Hematopoietic multipotent progenitor cell treated with erythropoietin and hydrocortisone succinate and interleukin-3 and kit ligand, for 6 days (in vitro differentiated cells): Measurements from ENCODE around the gene VAV2.

Experiments
- DNase-seq: peaks from one replicate; pipeline ENCODE4 v3.0.0-alpha.2; 2015

VAV2 gene

GRCh38 chr9:133888048-133888808 is 103.9 kb downstream of the VAV2 start:
- no peak for DNase-seq

GRCh38 chr9:133887540-133888047 is 104.5 kb downstream of the VAV2 start:
- no peak for DNase-seq

- no peak for DNase-seq
Observed at GRCh38 chr9:133886563-133887501, 105.3 kb downstream of the VAV2 start.

GRCh38 chr9:133884907-133885744 is 107.0 kb downstream of the VAV2 start:
- DNase-seq = no peak

GRCh38 chr9:133882849-133883755 is 109.0 kb downstream of the VAV2 start:
- no peak for DNase-seq

GRCh38 chr9:133881671-133882381 is 110.3 kb downstream of the VAV2 start:
- no peak for DNase-seq

GRCh38 chr9:133880851-133881661 is 111.1 kb downstream of the VAV2 start:
- DNase-seq = no peak

- DNase-seq = no peak
Observed at GRCh38 chr9:133880136-133880535, 112.0 kb downstream of the VAV2 start.

- DNase-seq = no peak
Observed at GRCh38 chr9:133879615-133880014, 112.5 kb downstream of the VAV2 start.

- DNase-seq = no peak
Observed at GRCh38 chr9:133878402-133878801, 113.7 kb downstream of the VAV2 start.

GRCh38 chr9:133877967-133878366 is 114.2 kb downstream of the VAV2 start:
- DNase-seq = no peak

- DNase-seq = no peak
Observed at GRCh38 chr9:133877327-133877726, 114.8 kb downstream of the VAV2 start.

- no peak for DNase-seq
Observed at GRCh38 chr9:133876836-133877235, 115.3 kb downstream of the VAV2 start.

GRCh38 chr9:133876144-133876543 is 116.0 kb downstream of the VAV2 start:
- DNase-seq = no peak

- DNase-seq = no peak
Observed at GRCh38 chr9:133875131-133875530, 117.0 kb downstream of the VAV2 start.

- no peak for DNase-seq
Observed at GRCh38 chr9:133874659-133875058, 117.5 kb downstream of the VAV2 start.

- DNase-seq = no peak
Observed at GRCh38 chr9:133874060-133874657, 118.0 kb downstream of the VAV2 start.

- no peak for DNase-seq
Observed at GRCh38 chr9:133873461-133873891, 118.6 kb downstream of the VAV2 start.

GRCh38 chr9:133873009-133873408 is 119.1 kb downstream of the VAV2 start:
- no peak for DNase-seq
